Endothelial cell (in vitro differentiated cells): ENCODE data around the gene UBR7. TPM values are rescaled to one million over a fixed set of nuclear protein-coding genes. Genes with fewer than 3 reads are reported as not detected.
"Not testable (repeated sequence)": the region's sequence is repeated elsewhere in the genome, so short reads cannot be mapped to it uniquely, and the experiment has no call there.

ENCODE experiments used
- DNase-seq: peaks from one replicate; pipeline ENCODE4 v3.0.0; 2021; ENCODE audit warnings: low spot score
- H3K27ac Mint-ChIP-seq: one replicate; pipeline ENCODE4 v1.8.0; 2021; ENCODE audit warnings: mixed read lengths, inconsistent platforms; ENCODE audit not compliant: unreplicated experiment
- H3K27me3 Mint-ChIP-seq: one replicate; pipeline ENCODE4 v1.8.0; 2021; ENCODE audit warnings: mild to moderate bottlenecking, moderate library complexity, mixed read lengths, inconsistent platforms; ENCODE audit not compliant: unreplicated experiment
- H3K36me3 Mint-ChIP-seq: one replicate; pipeline ENCODE4 v1.8.0; 2021; ENCODE audit warnings: mild to moderate bottlenecking, low read depth, mixed read lengths, inconsistent platforms; ENCODE audit not compliant: unreplicated experiment
- H3K4me1 Mint-ChIP-seq: one replicate; pipeline ENCODE4 v1.8.0; 2021; ENCODE audit warnings: mild to moderate bottlenecking, mixed read lengths, inconsistent platforms; ENCODE audit not compliant: unreplicated experiment
- H3K4me3 Mint-ChIP-seq: one replicate; pipeline ENCODE4 v1.8.0; 2021; ENCODE audit warnings: mild to moderate bottlenecking, mixed read lengths, inconsistent platforms; ENCODE audit not compliant: unreplicated experiment
- H3K9me3 Mint-ChIP-seq: one replicate; pipeline ENCODE4 v1.8.0; 2021; ENCODE audit warnings: mixed read lengths, inconsistent platforms; ENCODE audit not compliant: unreplicated experiment
- CTCF ChIP-seq: fragments of 200-600 bp; sonication (generic); IDR thresholded peaks from one replicate; pipeline ENCODE4 v1.5.0; 2021; ENCODE audit warnings: antibody characterized with exemption; ENCODE audit not compliant: unreplicated experiment
- long read RNA-seq: library from polyadenylated mRNA; unstranded; transcript quantifications from one replicate; pipeline ENCODE4 v2.0.0, GENCODE V29; 2020; ENCODE audit not compliant: unreplicated experiment
- total RNA-seq: library from RNA; stranded (reverse); fragmentation: NEBNext Ultra II Directional; extraction: Animal tissue kit (Norgen Biotek cat#: 25700); gene quantifications from one replicate; pipeline ENCODE4 v1.2.1, GENCODE V29; 2021; ENCODE audit not compliant: unreplicated experiment

The UBR7 gene, protein sequence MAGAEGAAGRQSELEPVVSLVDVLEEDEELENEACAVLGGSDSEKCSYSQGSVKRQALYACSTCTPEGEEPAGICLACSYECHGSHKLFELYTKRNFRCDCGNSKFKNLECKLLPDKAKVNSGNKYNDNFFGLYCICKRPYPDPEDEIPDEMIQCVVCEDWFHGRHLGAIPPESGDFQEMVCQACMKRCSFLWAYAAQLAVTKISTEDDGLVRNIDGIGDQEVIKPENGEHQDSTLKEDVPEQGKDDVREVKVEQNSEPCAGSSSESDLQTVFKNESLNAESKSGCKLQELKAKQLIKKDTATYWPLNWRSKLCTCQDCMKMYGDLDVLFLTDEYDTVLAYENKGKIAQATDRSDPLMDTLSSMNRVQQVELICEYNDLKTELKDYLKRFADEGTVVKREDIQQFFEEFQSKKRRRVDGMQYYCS
- total RNA-seq, result 35.8 TPM
- long read RNA-seq, transcript UBR7-201 (11 exons, 3,694 nt), result major isoform, 25 of 29 reads
- long read RNA-seq, partial matches to known transcripts, result 3 of 29 reads
- long read RNA-seq, other reads (novel, unspliced or antisense), result 0 of 29 reads

DNA sequence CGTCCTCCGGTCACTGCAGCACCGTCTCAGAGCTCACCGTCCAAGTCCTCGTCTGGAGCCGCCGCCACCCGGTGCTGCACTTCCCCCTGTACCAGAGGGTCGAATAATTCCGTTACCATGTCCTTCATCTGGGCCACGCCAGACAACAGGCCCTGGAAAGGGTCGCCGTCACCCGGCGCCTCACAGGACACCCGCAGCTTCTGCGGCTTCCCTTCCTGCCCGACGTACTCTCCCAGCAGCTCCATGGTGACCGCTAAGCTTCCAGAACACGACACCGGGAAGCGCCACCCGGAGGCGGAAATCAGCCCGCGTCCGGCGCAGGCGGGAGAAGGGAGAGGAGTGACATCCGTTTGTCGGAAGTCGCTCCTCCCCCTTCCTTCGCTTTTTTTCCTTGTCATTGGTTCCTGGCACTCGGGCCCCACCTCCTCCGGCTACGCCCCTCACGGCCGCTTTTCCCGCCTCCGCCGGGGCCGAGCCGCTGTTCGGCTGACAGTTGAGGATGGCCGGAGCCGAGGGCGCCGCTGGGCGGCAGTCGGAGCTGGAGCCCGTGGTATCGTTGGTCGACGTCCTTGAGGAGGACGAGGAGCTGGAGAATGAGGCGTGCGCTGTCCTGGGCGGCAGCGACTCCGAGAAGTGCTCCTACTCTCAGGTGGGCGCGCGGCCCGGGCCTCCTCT lies at the start of gene UBR7, which contains the start of gene GON7:
TSS of gene UBR7 (plus strand) at position 464 of the 675 bp plus-strand sequence. CDS start at position 500, 36 bp downstream.
TSS of gene GON7 (minus strand) at position 273 of the 675 bp plus-strand sequence. CDS start at position 245, 28 bp downstream.
- H3K27ac Mint-ChIP-seq, result peak within 1 kb of the TSS; percentile 99
- TF ChIP-seq CTCF, result peak; percentile 16
- H3K4me1 Mint-ChIP-seq, result peaks cover 21% of the 10 kb centered on the region
- DNase-seq, result peak; percentile 97
- H3K27me3 Mint-ChIP-seq, result peaks cover 2% of the 10 kb centered on the region
- H3K36me3 Mint-ChIP-seq, result peaks cover 3% of the 10 kb centered on the region
- no peaks in the 10 kb centered on the region for H3K9me3 Mint-ChIP-seq
- peak within 1 kb of the TSS; percentile 91 for H3K4me3 Mint-ChIP-seq

- not testable (repeated sequence) for DNase-seq
Observed at GRCh38 chr14:93158349-93158748, 48.7 kb upstream of the UBR7 start.

DNA sequence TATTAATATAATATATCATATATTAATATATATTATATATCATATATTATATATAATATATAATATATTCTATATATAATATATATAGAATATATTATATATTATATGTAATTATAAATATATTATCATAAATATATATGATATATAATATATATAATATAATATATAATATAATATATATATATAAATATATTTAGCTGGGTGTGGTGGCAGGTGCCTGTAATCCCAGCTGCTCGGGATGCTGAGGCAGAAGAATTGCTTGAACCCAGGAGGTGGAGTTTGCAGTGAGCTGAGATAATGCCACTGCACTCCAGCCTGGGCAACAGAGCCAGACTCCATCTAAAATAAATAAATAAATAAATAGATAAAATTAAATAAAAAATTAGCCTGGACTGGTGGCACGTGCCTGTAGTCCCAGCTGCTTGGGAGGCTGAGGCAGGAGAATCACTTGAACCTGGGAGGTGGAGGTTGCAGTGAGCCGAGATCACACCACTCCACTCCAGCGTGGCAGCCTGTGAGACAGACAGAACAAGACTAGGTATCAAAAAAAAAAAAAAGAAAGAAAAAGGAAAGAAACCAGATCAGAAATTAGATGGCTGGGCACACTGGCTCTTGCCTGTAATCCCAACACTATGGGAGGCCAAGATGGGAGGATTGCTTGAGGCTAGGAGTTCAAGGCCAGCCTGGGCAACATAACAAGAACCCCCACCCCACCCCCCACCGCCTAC lies 47.3 kb upstream of the UBR7 start:
- not testable (repeated sequence) for H3K4me3 Mint-ChIP-seq, DNase-seq, H3K4me1 Mint-ChIP-seq, H3K27ac Mint-ChIP-seq, H3K9me3 Mint-ChIP-seq, H3K27me3 Mint-ChIP-seq, H3K36me3 Mint-ChIP-seq

More at GRCh38 chr14:93158349-93158748, 48.7 kb upstream of the UBR7 start:
- H3K36me3 Mint-ChIP-seq, H3K27ac Mint-ChIP-seq, H3K4me3 Mint-ChIP-seq, H3K9me3 Mint-ChIP-seq, H3K4me1 Mint-ChIP-seq, H3K27me3 Mint-ChIP-seq: not testable (repeated sequence)

DNA sequence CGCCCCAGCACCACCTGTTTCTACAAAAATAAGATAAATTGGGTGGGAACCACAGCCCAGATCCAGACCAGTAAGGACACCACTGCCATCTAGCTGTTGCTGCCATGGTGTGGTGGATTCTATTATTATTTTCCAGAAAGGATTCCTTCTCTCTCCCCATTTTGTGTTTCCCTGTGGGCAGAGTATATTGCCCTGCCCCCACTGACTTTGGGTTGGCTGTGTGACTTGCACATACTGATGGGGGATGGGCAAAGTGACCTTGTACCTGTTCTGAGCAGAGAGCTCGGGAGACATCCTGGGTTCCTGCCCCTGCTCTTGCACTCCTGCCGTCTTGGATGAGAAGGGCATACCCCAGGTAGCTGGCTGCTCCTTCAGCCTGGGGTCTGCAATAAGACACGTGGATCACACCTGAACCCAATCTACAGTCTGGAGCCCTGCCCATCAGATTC lies 46.7 kb upstream of the UBR7 start:
- DNase-seq, result no peak
- no peak overlapping the region for H3K4me3 Mint-ChIP-seq
- no peaks in the 10 kb centered on the region for H3K4me1 Mint-ChIP-seq
- no peak overlapping the region for H3K27ac Mint-ChIP-seq
- peaks cover 2% of the 10 kb centered on the region for H3K27me3 Mint-ChIP-seq
- TF ChIP-seq CTCF, result no peak
- H3K9me3 Mint-ChIP-seq, result no peaks in the 10 kb centered on the region
- no peaks in the 10 kb centered on the region for H3K36me3 Mint-ChIP-seq

GRCh38 chr14:93161411-93161940 lies 45.6 kb upstream of the UBR7 start:
- no peaks in the 10 kb centered on the region for H3K36me3 Mint-ChIP-seq
- no peak for DNase-seq
- H3K4me3 Mint-ChIP-seq, result no peak overlapping the region
- H3K4me1 Mint-ChIP-seq, result no peaks in the 10 kb centered on the region
- no peaks in the 10 kb centered on the region for H3K9me3 Mint-ChIP-seq
- H3K27ac Mint-ChIP-seq, result no peak overlapping the region
- peaks cover 2% of the 10 kb centered on the region for H3K27me3 Mint-ChIP-seq
- TF ChIP-seq CTCF, result no peak
